GM12891 (cell line): ENCODE data around the gene CKB.

Source experiments
- POLR2A ChIP-seq: IDR thresholded peaks from 2 replicates; pipeline ENCODE4 v1.6.1; 2011; ENCODE audit warnings: low read depth, low read length, control low read depth
- POLR2AphosphoS5 ChIP-seq: IDR thresholded peaks from 2 replicates; pipeline ENCODE4 v1.6.1; 2011; ENCODE audit warnings: low read depth, low read length, control low read depth

GRCh38 chr14:103491691-103492090 lies 30.9 kb downstream of the CKB start:
- no peak for TF ChIP-seq POLR2AphosphoS5
- no peak for TF ChIP-seq POLR2A
